HepG2 (cell line): Measurements from ENCODE around the gene VAMP5. TPM values are rescaled to one million over a fixed set of nuclear protein-coding genes. Genes with fewer than 3 reads are reported as not detected.

Source experiments
- ATF5 ChIP-seq: sonication (generic); formaldehyde crosslinking; IDR thresholded peaks from 2 replicates; pipeline ENCODE4 v1.4.0; 2020; ENCODE audit warnings: mild to moderate bottlenecking, low read depth, missing genetic modification reagents
- ATF7 ChIP-seq, 2 experiments: fragments of 450-650 bp in 1 of 2; sonication (generic) in 1 of 2; formaldehyde crosslinking in 1 of 2; IDR thresholded peaks; 2 replicates each; pipeline versions ENCODE4 v1.4.0 to v1.6.1; 2016 to 2020; ENCODE audit warnings: antibody characterized with exemption in 1 of 2, mild to moderate bottlenecking in 1 of 2, missing genetic modification reagents in 1 of 2
- CSRNP1 ChIP-seq: sonication (generic); formaldehyde crosslinking; IDR thresholded peaks from 2 replicates; pipeline ENCODE4 v1.8.1; 2023; ENCODE audit warnings: mild to moderate bottlenecking, missing genetic modification reagents
- ESRRA ChIP-seq: sonication (generic); formaldehyde crosslinking; IDR thresholded peaks from 2 replicates; pipeline ENCODE4 v1.5.1; 2020; ENCODE audit warnings: mild to moderate bottlenecking, low read depth, missing genetic modification reagents
- FOXA3 ChIP-seq: IDR thresholded peaks from 2 replicates; pipeline ENCODE4 v1.6.1; 2016; ENCODE audit warnings: missing genetic modification reagents, missing compliant biosample characterization
- KDM6A ChIP-seq: IDR thresholded peaks from 2 replicates; pipeline ENCODE4 v1.6.1; 2016; ENCODE audit warnings: low read depth
- NAIF1 ChIP-seq: sonication (generic); formaldehyde crosslinking; IDR thresholded peaks from 2 replicates; pipeline ENCODE4 v1.5.0; 2020; ENCODE audit warnings: mild to moderate bottlenecking, missing genetic modification reagents, borderline replicate concordance
- NFE2 ChIP-seq: sonication (generic); formaldehyde crosslinking; IDR thresholded peaks from 2 replicates; pipeline ENCODE4 v1.4.0; 2020; ENCODE audit warnings: missing genetic modification reagents
- NFE2L1 ChIP-seq: sonication (generic); formaldehyde crosslinking; IDR thresholded peaks from 2 replicates; pipeline ENCODE4 v1.4.0; 2020; ENCODE audit warnings: missing genetic modification reagents, mild to moderate bottlenecking, borderline replicate concordance
- NFE2L2 ChIP-seq: fragments of 150-350 bp; IDR thresholded peaks from 2 replicates; pipeline ENCODE4 v1.6.1; 2014; ENCODE audit warnings: low read length
- TGIF2 ChIP-seq: IDR thresholded peaks from 2 replicates; pipeline ENCODE4 v1.6.1; 2016; ENCODE audit warnings: control low read depth, missing compliant biosample characterization
- YEATS4 ChIP-seq: sonication (generic); formaldehyde crosslinking; IDR thresholded peaks from 2 replicates; pipeline ENCODE4 v1.4.0; 2020; ENCODE audit warnings: missing genetic modification reagents, borderline replicate concordance
- ZEB1 ChIP-seq: IDR thresholded peaks from 2 replicates; pipeline ENCODE4 v1.6.1; 2012; ENCODE audit warnings: mild to moderate bottlenecking, low read depth, inconsistent platforms; ENCODE audit not compliant: insufficient replicate concordance
- ZNF20 ChIP-seq: sonication (generic); formaldehyde crosslinking; IDR thresholded peaks from 2 replicates; pipeline ENCODE4 v1.4.0; 2020; ENCODE audit warnings: mild to moderate bottlenecking, moderate library complexity, missing genetic modification reagents
- ZNF225 ChIP-seq: sonication (generic); formaldehyde crosslinking; IDR thresholded peaks from 2 replicates; pipeline ENCODE4 v1.4.0; 2020; ENCODE audit warnings: mild to moderate bottlenecking, missing genetic modification reagents
- ZNF530 ChIP-seq: sonication (generic); formaldehyde crosslinking; IDR thresholded peaks from 2 replicates; pipeline ENCODE4 v1.5.0; 2020; ENCODE audit warnings: low read depth, mild to moderate bottlenecking, missing genetic modification reagents
- ZNF687 ChIP-seq: sonication (generic); formaldehyde crosslinking; IDR thresholded peaks from 2 replicates; pipeline ENCODE4 v1.5.1; 2020; ENCODE audit warnings: mild to moderate bottlenecking, missing genetic modification reagents, moderate library complexity
- ZNF878 ChIP-seq: sonication (generic); formaldehyde crosslinking; IDR thresholded peaks from 2 replicates; pipeline ENCODE4 v1.8.1; 2023; ENCODE audit warnings: mild to moderate bottlenecking, missing genetic modification reagents, moderate library complexity
- polyA plus RNA-seq, 8 experiments: library from polyadenylated mRNA; depleted of rRNA in 3 of 8; stranded (reverse) in 7 of 8; unstranded in 1 of 8; fragments of >200 nt; fragmentation: Illumina TruSeq in 4 of 8; extraction: Trizol in 4 of 8; gene quantifications; 2 replicates each; pipeline versions ENCODE4 v1.2.1 to v1.2.3, GENCODE V29; 2011 to 2016; ENCODE audit warnings: low read depth in 4 of 8, missing spikeins in 1 of 8, mixed read lengths in 1 of 8; ENCODE audit not compliant: insufficient read depth in 1 of 8
- total RNA-seq, 5 experiments: library from RNA; depleted of rRNA; stranded (reverse); fragments of >200 nt; fragmentation: Illumina TruSeq; extraction: Trizol; gene quantifications; 2 replicates each; pipeline ENCODE4 v1.2.3, GENCODE V29; 2016; ENCODE audit warnings: low read depth in 1 of 5
- TF ChIP-seq, protein P1 (sequence below): IDR thresholded peaks from 2 replicates; pipeline ENCODE4 v1.6.1; 2018; ENCODE audit warnings: missing genetic modification reagents
- TF ChIP-seq, protein P2 (sequence below): sonication (generic); formaldehyde crosslinking; IDR thresholded peaks from 2 replicates; pipeline ENCODE4 v1.5.1; 2020; ENCODE audit warnings: missing genetic modification reagents, mild to moderate bottlenecking, borderline replicate concordance
- TF ChIP-seq, protein P3 (sequence below): sonication (generic); formaldehyde crosslinking; IDR thresholded peaks from 2 replicates; pipeline ENCODE4 v1.5.1; 2020; ENCODE audit warnings: missing genetic modification reagents, mild to moderate bottlenecking, borderline replicate concordance

Gene VAMP5
- total and polyA plus RNA-seq, 2 of the 13 experiments (the other 11 are each of a cell fraction or from before 2014, with no cell fraction given) = 7.2 to 56.7 TPM

DNA sequence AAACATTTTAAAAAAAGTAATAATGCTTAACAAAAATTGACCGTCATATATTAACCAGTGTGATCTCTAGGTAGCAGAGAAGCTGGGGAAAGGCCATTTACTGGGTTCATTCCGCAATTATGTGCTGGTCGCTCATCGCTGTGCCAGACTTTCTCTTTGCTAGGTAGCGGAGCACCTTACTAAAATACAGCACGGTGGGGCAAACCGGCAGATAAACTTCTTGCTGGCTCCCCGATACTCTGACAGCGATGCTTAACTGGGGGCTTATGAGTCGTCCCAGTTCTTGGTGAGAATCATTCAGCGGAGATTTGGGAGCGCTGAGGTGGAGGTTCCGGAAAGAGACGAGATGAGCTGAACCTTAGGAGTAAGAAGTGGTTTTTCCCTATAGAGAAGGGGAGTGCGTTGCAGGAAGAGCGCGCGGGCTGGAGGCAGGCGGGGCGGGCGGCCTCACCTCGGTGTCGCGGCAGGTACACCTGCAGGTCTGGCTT lies 27.0 kb downstream of the VAMP5 start (continued):
- TF ChIP-seq, protein P1, sequence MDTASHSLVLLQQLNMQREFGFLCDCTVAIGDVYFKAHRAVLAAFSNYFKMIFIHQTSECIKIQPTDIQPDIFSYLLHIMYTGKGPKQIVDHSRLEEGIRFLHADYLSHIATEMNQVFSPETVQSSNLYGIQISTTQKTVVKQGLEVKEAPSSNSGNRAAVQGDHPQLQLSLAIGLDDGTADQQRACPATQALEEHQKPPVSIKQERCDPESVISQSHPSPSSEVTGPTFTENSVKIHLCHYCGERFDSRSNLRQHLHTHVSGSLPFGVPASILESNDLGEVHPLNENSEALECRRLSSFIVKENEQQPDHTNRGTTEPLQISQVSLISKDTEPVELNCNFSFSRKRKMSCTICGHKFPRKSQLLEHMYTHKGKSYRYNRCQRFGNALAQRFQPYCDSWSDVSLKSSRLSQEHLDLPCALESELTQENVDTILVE (CRISPR knock-in tag) = no peak
- no peak for TF ChIP-seq NFE2
- TF ChIP-seq NAIF1 (CRISPR knock-in tag) = no peak
- TF ChIP-seq ZEB1 = peak; percentile 17
- TF ChIP-seq TGIF2 = no peak
- TF ChIP-seq KDM6A (CRISPR knock-in tag) = no peak
- 0 out of 2 replicates have a peak, but pooled peaks have one; percentile 36 for TF ChIP-seq ZNF878 (CRISPR knock-in tag)
- TF ChIP-seq, protein P2, sequence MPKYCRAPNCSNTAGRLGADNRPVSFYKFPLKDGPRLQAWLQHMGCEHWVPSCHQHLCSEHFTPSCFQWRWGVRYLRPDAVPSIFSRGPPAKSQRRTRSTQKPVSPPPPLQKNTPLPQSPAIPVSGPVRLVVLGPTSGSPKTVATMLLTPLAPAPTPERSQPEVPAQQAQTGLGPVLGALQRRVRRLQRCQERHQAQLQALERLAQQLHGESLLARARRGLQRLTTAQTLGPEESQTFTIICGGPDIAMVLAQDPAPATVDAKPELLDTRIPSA (CRISPR knock-in tag) = no peak
- no peak for TF ChIP-seq ESRRA (CRISPR knock-in tag)
- no peak for TF ChIP-seq ZNF225 (CRISPR knock-in tag)
- TF ChIP-seq NFE2L2 = no peak
- no peak for TF ChIP-seq ATF5 (CRISPR knock-in tag)
- TF ChIP-seq, protein P3, sequence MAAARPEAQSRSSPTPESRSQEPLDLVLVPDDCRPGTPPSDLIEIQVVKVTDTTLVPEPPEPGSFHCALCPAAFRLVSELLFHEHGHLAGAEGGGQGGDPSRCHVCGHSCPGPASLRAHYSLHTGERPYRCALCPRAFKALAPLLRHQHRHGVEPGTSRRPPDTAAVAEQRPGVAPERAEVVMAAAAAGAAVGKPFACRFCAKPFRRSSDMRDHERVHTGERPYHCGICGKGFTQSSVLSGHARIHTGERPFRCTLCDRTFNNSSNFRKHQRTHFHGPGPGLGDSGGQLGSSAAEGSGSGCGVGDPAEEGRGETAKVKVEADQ (CRISPR knock-in tag) = no peak
- TF ChIP-seq YEATS4 (CRISPR knock-in tag) = no peak
- TF ChIP-seq CSRNP1 = no peak; the same call in 1 of the 2 replicates
- TF ChIP-seq ZNF20 = peak; percentile 92; the same call in 1 of the 2 replicates
- no peak for TF ChIP-seq NFE2L1 (CRISPR knock-in tag)
- no peak for TF ChIP-seq ATF7 (IDR thresholded peaks at IDR 0.05)
- peak; percentile 16; the same call in 1 of the 2 replicates for TF ChIP-seq ATF7 (CRISPR knock-in tag; IDR thresholded peaks at IDR 0.05)
- no peak for TF ChIP-seq ZNF687
- no peak for TF ChIP-seq FOXA3 (CRISPR knock-in tag)
- no peak for TF ChIP-seq ZNF530 (CRISPR knock-in tag)
